ENCODE data around the gene ARPC1A. TPM values are rescaled to one million over a fixed set of nuclear protein-coding genes. Genes with fewer than 3 reads are reported as not detected.

The ARPC1A gene
- total and polyA plus RNA-seq, 7 donors, result 94.6 to 396 (median 131) TPM

DNA sequence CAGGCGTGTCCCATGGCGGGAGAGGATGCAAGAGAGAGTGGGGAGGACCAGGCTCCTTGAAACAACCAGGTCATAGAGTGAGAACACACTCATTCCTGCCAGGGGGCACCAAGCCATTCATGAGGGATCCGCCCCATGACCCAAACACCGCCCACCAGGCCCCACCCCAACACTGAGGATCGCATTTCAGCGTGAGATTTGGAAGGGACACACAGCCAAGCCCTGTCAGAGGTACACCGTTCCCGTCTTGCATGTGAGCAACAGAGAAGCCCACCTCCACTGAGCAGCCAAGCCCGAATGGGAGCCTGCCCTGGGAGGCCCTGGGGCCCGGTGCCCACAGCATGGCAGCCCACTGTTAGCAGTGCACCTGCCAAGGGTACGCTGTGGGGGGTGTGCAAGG is 40.9 kb downstream of the ARPC1A start:
- no peak overlapping the region for H3K4me3 ChIP-seq
- intact Hi-C loops (cut with DNase I), result no loop called here
- WGBS, 2 donors, result 91% methylated on average over 11 of the region's 11 CpGs
- no peak overlapping the region for H3K27ac ChIP-seq
- no peak for TF ChIP-seq POLR2AphosphoS5 (IDR thresholded peaks at IDR 0.05)
- no peak for TF ChIP-seq EP300 (IDR thresholded peaks at IDR 0.05)
- no peak for TF ChIP-seq POLR2A (IDR thresholded peaks at IDR 0.05)
- TF ChIP-seq, protein P1, sequence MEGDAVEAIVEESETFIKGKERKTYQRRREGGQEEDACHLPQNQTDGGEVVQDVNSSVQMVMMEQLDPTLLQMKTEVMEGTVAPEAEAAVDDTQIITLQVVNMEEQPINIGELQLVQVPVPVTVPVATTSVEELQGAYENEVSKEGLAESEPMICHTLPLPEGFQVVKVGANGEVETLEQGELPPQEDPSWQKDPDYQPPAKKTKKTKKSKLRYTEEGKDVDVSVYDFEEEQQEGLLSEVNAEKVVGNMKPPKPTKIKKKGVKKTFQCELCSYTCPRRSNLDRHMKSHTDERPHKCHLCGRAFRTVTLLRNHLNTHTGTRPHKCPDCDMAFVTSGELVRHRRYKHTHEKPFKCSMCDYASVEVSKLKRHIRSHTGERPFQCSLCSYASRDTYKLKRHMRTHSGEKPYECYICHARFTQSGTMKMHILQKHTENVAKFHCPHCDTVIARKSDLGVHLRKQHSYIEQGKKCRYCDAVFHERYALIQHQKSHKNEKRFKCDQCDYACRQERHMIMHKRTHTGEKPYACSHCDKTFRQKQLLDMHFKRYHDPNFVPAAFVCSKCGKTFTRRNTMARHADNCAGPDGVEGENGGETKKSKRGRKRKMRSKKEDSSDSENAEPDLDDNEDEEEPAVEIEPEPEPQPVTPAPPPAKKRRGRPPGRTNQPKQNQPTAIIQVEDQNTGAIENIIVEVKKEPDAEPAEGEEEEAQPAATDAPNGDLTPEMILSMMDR (IDR thresholded peaks at IDR 0.05), result no peak
- DNase-seq, result no peak
- no peaks in the 10 kb centered on the region for H3K27me3 ChIP-seq
- peaks cover 2 to 59% (median 33%) of the 10 kb centered on the region in 4 donors for H3K36me3 ChIP-seq
- peaks cover 0 to 7% (median 0%) of the 10 kb centered on the region in 4 donors for H3K4me1 ChIP-seq
- H3K9me3 ChIP-seq, result no peaks in the 10 kb centered on the region

DNA sequence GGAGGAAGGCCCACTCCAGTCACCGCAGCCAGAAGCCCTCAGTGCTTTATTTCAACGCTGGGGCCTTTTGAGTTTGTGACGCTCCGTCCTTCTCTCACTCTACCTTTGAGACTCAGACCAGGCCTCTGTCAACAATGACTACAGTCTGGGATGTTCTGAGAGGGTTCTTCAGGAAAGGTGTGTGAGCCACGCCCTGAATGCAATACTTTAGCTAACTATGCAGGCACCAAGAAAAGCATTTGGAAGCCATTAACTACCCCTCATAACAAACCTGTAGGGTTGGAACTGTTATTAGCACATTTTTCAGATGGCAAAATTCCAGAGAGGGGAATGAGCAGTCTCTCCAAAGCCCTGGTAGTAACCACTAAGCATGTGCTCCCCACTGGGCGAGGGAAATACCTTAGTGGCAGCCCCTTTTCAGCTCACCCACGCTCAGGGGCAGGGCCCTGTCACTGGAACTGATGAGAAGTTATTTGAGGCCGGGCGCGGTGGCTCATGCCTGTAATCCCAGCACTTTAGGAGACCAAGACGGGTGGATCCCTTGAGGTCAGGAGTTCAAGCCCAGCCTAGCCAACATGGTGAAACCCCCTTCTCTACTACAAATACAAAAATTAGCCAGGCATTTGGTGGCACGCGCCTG is 43.2 kb downstream of the ARPC1A start:
- intact Hi-C loops (cut with DNase I), result no loop called here
- DNase-seq, result no peak
- H3K4me3 ChIP-seq, result no peak overlapping the region
- H3K4me1 ChIP-seq, result peaks cover 0 to 15% (median 3%) of the 10 kb centered on the region in 4 donors
- TF ChIP-seq POLR2A (IDR thresholded peaks at IDR 0.05), result no peak
- no peaks in the 10 kb centered on the region for H3K9me3 ChIP-seq
- peaks cover 0 to 39% (median 25%) of the 10 kb centered on the region in 4 donors for H3K36me3 ChIP-seq
- 91 to 93% methylated on average over 13 of the region's 13 CpGs for whole genome bisulfite sequencing, 2 donors
- H3K27me3 ChIP-seq, result no peaks in the 10 kb centered on the region
- H3K27ac ChIP-seq, result no peak overlapping the region

DNA sequence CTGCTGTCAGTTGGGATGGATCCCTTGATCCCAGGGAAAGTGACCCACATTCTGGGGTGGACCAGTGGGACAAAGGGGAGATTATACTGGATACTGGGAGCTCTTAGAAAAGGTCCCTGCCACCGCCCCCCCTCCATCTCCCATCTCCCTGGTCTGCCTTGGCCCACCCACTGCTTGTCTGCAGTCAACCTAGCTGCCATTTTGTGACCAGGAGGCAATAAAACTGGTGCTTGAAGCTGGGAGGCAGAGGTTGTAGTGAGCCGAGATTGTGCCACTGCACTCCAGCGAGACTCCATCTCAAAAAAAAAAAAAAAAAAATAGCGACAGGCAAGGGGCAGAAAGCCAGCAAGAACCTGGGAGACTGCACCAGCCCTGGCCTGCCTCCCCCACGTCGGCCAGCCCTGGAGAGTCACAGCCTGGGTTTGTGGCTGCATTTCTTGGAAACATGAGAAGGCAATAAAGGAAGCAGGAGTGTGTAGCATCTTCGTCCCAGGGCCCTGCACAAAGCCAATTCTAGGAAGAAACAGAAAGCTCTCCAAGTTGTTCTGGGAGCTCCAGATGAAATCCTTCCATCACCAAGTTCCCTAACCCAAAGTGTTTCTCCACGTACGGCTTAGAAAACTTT is 44.2 kb downstream of the ARPC1A start:
- no peak for DNase-seq
- no peak overlapping the region for H3K4me3 ChIP-seq
- 77 to 82% methylated on average over 9 of the region's 9 CpGs for WGBS, 2 donors
- H3K27ac ChIP-seq, result peak overlapping the region; percentile 10 to 86 (median 38)
- no peaks in the 10 kb centered on the region for H3K9me3 ChIP-seq
- H3K27me3 ChIP-seq, result no peaks in the 10 kb centered on the region
- peaks cover 0 to 29% (median 17%) of the 10 kb centered on the region in 4 donors for H3K36me3 ChIP-seq
- peaks cover 0 to 20% (median 11%) of the 10 kb centered on the region in 4 donors for H3K4me1 ChIP-seq
- TF ChIP-seq EP300 (IDR thresholded peaks at IDR 0.05), result no peak
- TF ChIP-seq, protein P1 (IDR thresholded peaks at IDR 0.05), result no peak
- intact Hi-C loops (cut with DNase I), result no loop called here

DNA sequence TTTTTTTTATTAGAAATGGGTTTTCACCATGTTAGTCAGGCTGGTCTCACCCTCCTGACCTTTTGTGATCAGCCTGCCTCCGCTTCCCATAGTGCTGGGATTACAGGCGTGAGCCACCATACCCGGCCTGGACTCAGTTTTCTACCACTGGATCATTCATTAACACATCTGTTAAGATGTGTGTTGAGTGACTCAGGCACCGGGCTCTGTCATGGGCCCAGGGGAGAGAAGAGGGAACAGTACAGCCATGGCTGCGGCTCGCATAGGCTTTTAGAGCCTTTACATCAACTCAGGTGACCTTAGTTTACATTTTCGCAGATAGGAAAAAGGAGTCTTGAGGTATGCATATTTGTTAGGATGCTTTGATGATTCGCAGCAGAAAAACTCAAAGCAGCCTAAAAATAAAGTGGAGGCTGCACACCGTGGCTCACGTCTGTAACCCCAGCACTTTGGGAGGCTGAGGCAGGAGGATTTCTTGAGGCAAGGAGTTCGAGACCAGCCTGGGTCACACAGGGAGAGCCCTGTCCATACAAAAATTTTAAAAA is 45.8 kb downstream of the ARPC1A start:
- Histone ChIP-seq H3K4me3 (no peak overlapping the region), H3K27ac (peak overlapping the region in 3 of 4 donors; percentile 82 to 89 (median 86)), H3K9me3 (no peaks in the 10 kb centered on the region), H3K4me1 (peaks cover 0 to 31% (median 22%) of the 10 kb centered on the region in 4 donors), H3K36me3 (peaks cover 0 to 13% (median 7%) of the 10 kb centered on the region in 4 donors), H3K27me3 (no peaks in the 10 kb centered on the region)
- 93 to 94% methylated on average over 11 of the region's 11 CpGs for WGBS, 2 donors
- intact Hi-C loops (cut with DNase I), result no loop called here
- peak; percentile 44 for DNase-seq
- no peak for TF ChIP-seq EP300 (IDR thresholded peaks at IDR 0.05)

DNA sequence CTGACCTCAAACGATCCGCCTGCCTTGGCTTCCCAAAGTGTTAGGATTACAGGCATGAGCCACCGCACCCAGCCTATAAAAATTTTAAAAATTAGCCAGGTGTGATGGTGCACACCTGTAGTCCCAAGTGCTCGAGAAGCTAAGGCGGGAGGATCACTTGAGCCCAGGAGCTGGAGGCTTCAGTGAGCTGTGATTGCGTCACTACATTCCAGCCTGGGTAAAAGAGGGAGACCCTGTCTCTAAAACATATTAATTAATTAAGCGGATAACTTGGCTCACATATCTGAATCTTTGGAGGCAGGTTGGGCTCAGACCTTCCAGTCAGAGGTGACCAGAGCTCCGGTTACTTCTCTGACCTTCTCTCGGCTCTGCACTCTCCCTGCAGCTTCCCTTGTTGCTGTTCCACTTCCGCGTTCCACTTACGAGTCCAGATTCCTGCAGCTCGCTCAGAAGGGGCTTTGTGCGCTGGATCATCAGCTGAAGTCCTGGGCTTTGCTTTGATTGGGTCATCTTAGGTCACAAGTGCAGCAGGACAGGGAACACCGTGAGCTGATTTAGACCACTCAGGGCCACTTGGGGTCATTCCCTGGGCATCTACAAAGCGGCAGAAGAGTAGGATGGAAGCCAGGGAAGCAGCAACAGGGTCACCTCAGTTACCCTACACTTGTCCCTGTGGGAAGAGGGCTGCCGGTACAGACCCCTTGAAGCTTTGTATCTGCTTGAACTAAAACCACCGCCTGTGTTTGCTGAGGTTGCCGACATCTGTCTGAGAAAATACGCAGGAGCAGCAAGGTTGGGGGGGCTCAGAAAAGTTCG is 46.8 kb downstream of the ARPC1A start:
- intact Hi-C loops (cut with DNase I), result no loop called here
- Histone ChIP-seq H3K27me3 (no peaks in the 10 kb centered on the region), H3K9me3 (no peaks in the 10 kb centered on the region), H3K4me3 (no peak overlapping the region), H3K36me3 (peaks cover 0 to 3% (median 0%) of the 10 kb centered on the region in 4 donors), H3K27ac (peak overlapping the region; percentile 51 to 89 (median 84)), H3K4me1 (peaks cover 0 to 31% (median 22%) of the 10 kb centered on the region in 4 donors)
- 20 to 57% methylated on average over 21 of the region's 21 CpGs for WGBS, 2 donors
- DNase-seq, result peak; percentile 71
- peak in 3 of 4 donors; percentile 32 to 62 (median 41) for TF ChIP-seq POLR2AphosphoS5 (IDR thresholded peaks at IDR 0.05)
- no peak for TF ChIP-seq POLR2A (IDR thresholded peaks at IDR 0.05)
